Keratinocyte (primary cell): ENCODE results near the gene CD226. TPM values are rescaled to one million over a fixed set of nuclear protein-coding genes. Genes with fewer than 3 reads are reported as not detected.

Experiments used
- DNase-seq: peaks from one replicate; pipeline ENCODE4 v3.0.0-alpha.2; 2011; ENCODE audit warnings: low read depth, missing footprints, low spot score
- FAIRE-seq: peaks from 2 replicates; lab custom pipeline; 2011; peaks lifted over from hg19 to GRCh38; lab: Jason Lieb, UNC
- H2AFZ ChIP-seq: 2 replicates; pipeline ENCODE4 v1.6.0; 2012; ENCODE audit warnings: low read length, control low read depth, inconsistent platforms; ENCODE audit not compliant: control insufficient read depth
- H3K27ac ChIP-seq: 2 replicates; pipeline ENCODE4 v1.5.1; 2011; ENCODE audit warnings: low read length; ENCODE audit not compliant: control insufficient read depth, insufficient read depth
- H3K27me3 ChIP-seq: 3 replicates; pipeline ENCODE4 v1.6.0; 2011; ENCODE audit warnings: low read length; ENCODE audit not compliant: control insufficient read depth, insufficient read depth; ENCODE audit errors: extremely low read depth
- H3K36me3 ChIP-seq, 2 experiments: 2 replicates in 1 of 2; 3 replicates in 1 of 2; pipeline ENCODE4 v1.5.1; 2011; ENCODE audit warnings: low read length in 2 of 2, mild to moderate bottlenecking in 1 of 2; ENCODE audit not compliant: control insufficient read depth in 2 of 2, insufficient read depth in 2 of 2; ENCODE audit errors: extremely low read depth in 1 of 2
- H3K4me1 ChIP-seq: 3 replicates; pipeline ENCODE4 v1.5.1; 2011; ENCODE audit warnings: low read length; ENCODE audit not compliant: control insufficient read depth, insufficient read depth; ENCODE audit errors: extremely low read depth
- H3K4me2 ChIP-seq: 3 replicates; pipeline ENCODE4 v1.6.0; 2011; ENCODE audit warnings: low read depth, low read length; ENCODE audit not compliant: control insufficient read depth, insufficient read depth; ENCODE audit errors: extremely low read depth
- H3K4me3 ChIP-seq, 3 experiments: fragments of 200-600 bp in 1 of 3; sonication (generic) in 1 of 3; 2 replicates in 2 of 3; 3 replicates in 1 of 3; pipeline ENCODE4 v1.5.1; 2011 to 2016; ENCODE audit warnings: low read length in 3 of 3, mild to moderate bottlenecking in 3 of 3, control low read depth in 2 of 3, inconsistent platforms in 1 of 3, low read depth in 1 of 3, mixed read lengths in 1 of 3, mixed run types in 1 of 3, moderate library complexity in 1 of 3; ENCODE audit not compliant: control insufficient read depth in 2 of 3, insufficient read depth in 2 of 3; ENCODE audit errors: extremely low read depth in 1 of 3
- H3K79me2 ChIP-seq: 2 replicates; pipeline ENCODE4 v1.6.0; 2012; ENCODE audit warnings: low read length; ENCODE audit not compliant: control insufficient read depth, insufficient read depth
- H3K9ac ChIP-seq: 3 replicates; pipeline ENCODE4 v1.6.0; 2011; ENCODE audit warnings: low read length; ENCODE audit not compliant: control insufficient read depth, insufficient read depth; ENCODE audit errors: extremely low read depth
- H3K9me1 ChIP-seq: 3 replicates; pipeline ENCODE4 v1.6.0; 2011; ENCODE audit warnings: low read length; ENCODE audit not compliant: control insufficient read depth, insufficient read depth; ENCODE audit errors: extremely low read depth
- H3K9me3 ChIP-seq: 2 replicates; pipeline ENCODE4 v1.5.1; 2012; ENCODE audit warnings: low read depth, low read length; ENCODE audit not compliant: control insufficient read depth
- H4K20me1 ChIP-seq: 3 replicates; pipeline ENCODE4 v1.6.0; 2011; ENCODE audit warnings: low read length; ENCODE audit not compliant: control insufficient read depth, insufficient read depth; ENCODE audit errors: extremely low read depth
- EZH2 ChIP-seq: IDR thresholded peaks from one replicate; pipeline ENCODE4 v1.6.1; 2012; ENCODE audit warnings: inconsistent platforms, mild to moderate bottlenecking, low read length, moderate library complexity
- dilution Hi-C: fragments of 300-500 bp; cut with MboI; formaldehyde crosslinking; loops from one replicate; pipeline ENCODE4 v1.7.0; 2020; ENCODE audit warnings: low sequenced_read_pairs; ENCODE audit not compliant: extremely low pct_ligation_motif_present
- polyA plus RNA-seq, 5 experiments: library from polyadenylated mRNA; depleted of rRNA in 3 of 5; stranded (reverse) in 3 of 5; stranded (forward) in 1 of 5; unstranded in 1 of 5; fragments of >200 nt; gene quantifications; 1 replicate in 1 of 5; 2 replicates in 3 of 5; 3 replicates in 1 of 5; pipeline versions ENCODE4 v1.2.1 to v1.2.3, GENCODE V29; 2011 to 2012; ENCODE audit warnings: missing spikeins in 2 of 5, low read depth in 1 of 5, low replicate concordance in 1 of 5
- TF ChIP-seq, protein P1 (sequence below), 3 experiments: IDR thresholded peaks in 1 of 3; conservative IDR thresholded peaks in 1 of 3; optimal IDR thresholded peaks in 1 of 3; 2 replicates in 2 of 3; 3 replicates in 1 of 3; pipeline versions ENCODE3 to v1.5.1; 2011; ENCODE audit warnings: low read length in 3 of 3, mild to moderate bottlenecking in 3 of 3, moderate library complexity in 2 of 3, control low read depth in 1 of 3, inconsistent platforms in 1 of 3; ENCODE audit not compliant: insufficient read depth in 2 of 3; ENCODE audit errors: extremely low read depth in 1 of 3

CD226 gene
- polyA plus RNA-seq, 1 donor (not counting 4 experiments of a cell fraction or from before 2014, with no cell fraction given), result 1.3 TPM

DNA sequence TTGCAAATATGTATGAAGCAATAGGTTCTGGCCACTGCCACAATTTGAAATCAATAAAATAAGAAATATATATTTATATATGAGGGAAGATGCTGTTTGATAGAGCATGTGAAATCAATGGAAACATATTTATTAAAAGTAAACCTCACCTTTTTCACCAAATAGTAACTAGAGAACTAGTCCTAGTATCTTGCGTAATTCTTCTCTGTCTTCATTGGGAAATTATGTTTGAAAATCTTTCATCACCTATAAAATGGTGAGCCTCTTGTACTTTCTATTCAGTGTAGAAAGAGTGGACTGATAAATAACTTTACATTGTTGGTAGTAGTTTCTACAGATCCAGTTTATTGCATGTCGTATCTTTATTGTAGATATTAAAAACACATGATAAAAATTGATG is 103.0 kb downstream of the CD226 start:
- H3K9me3 ChIP-seq, result no peaks in the 10 kb centered on the region
- no peaks in the 10 kb centered on the region for H3K36me3 ChIP-seq
- no peaks in the 10 kb centered on the region for H3K4me1 ChIP-seq
- H3K4me2 ChIP-seq, result no peak overlapping the region
- dilution Hi-C loops, result no loop called here
- DNase-seq (no peak), FAIRE-seq (no peak)
- no peaks in the 10 kb centered on the region for H3K27me3 ChIP-seq
- no peak for TF ChIP-seq EZH2
- TF ChIP-seq, protein P1, sequence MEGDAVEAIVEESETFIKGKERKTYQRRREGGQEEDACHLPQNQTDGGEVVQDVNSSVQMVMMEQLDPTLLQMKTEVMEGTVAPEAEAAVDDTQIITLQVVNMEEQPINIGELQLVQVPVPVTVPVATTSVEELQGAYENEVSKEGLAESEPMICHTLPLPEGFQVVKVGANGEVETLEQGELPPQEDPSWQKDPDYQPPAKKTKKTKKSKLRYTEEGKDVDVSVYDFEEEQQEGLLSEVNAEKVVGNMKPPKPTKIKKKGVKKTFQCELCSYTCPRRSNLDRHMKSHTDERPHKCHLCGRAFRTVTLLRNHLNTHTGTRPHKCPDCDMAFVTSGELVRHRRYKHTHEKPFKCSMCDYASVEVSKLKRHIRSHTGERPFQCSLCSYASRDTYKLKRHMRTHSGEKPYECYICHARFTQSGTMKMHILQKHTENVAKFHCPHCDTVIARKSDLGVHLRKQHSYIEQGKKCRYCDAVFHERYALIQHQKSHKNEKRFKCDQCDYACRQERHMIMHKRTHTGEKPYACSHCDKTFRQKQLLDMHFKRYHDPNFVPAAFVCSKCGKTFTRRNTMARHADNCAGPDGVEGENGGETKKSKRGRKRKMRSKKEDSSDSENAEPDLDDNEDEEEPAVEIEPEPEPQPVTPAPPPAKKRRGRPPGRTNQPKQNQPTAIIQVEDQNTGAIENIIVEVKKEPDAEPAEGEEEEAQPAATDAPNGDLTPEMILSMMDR (optimal IDR thresholded peaks at IDR 0.05 in 1 of 3, IDR thresholded peaks at IDR 0.05 in 1 of 3, conservative IDR thresholded peaks at IDR 0.05 in 1 of 3; ENCODE audit: extremely low read depth in 1 of 3, insufficient read depth in 2 of 3, low read length in 3 of 3), result no peak
- H3K79me2 ChIP-seq, result no peaks in the 10 kb centered on the region
- H3K9me1 ChIP-seq, result no peaks in the 10 kb centered on the region
- no peak overlapping the region for H2AFZ ChIP-seq
- no peak overlapping the region for H3K4me3 ChIP-seq
- H3K27ac ChIP-seq, result no peak overlapping the region
- H4K20me1 ChIP-seq, result no peaks in the 10 kb centered on the region
- H3K9ac ChIP-seq, result no peak overlapping the region

DNA sequence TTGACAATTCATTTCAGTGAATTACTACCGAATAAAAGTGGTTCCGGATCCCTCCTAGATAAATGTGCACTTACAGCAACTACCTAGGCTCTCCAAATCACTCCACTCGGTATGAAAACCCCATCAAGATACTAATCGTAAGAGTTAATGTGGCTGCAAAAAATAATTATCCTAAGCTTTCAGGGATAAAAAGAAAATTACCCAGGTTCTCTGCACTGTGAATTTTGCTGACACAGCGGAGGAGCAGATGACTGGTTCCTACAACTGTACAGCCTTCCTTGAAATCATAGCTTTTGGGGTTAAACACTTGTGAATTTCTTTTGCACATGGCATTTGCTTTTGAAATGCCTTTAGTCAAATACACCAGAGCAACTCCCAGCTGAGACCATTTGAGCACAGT is 104.7 kb downstream of the CD226 start:
- H3K9me3 ChIP-seq, result no peaks in the 10 kb centered on the region
- H3K9me1 ChIP-seq, result no peaks in the 10 kb centered on the region
- no peak overlapping the region for H3K4me2 ChIP-seq
- no peak overlapping the region for H3K9ac ChIP-seq
- dilution Hi-C loops, result no loop called here
- H3K4me3 ChIP-seq, result no peak overlapping the region
- H4K20me1 ChIP-seq, result no peaks in the 10 kb centered on the region
- no peaks in the 10 kb centered on the region for H3K36me3 ChIP-seq
- no peak overlapping the region for H2AFZ ChIP-seq
- TF ChIP-seq, protein P1 (optimal IDR thresholded peaks at IDR 0.05 in 1 of 3, IDR thresholded peaks at IDR 0.05 in 1 of 3, conservative IDR thresholded peaks at IDR 0.05 in 1 of 3; ENCODE audit: extremely low read depth in 1 of 3, insufficient read depth in 2 of 3, low read length in 3 of 3), result no peak
- no peak for TF ChIP-seq EZH2
- DNase-seq (no peak), FAIRE-seq (no peak)
- H3K4me1 ChIP-seq, result no peaks in the 10 kb centered on the region
- H3K27me3 ChIP-seq, result no peaks in the 10 kb centered on the region
- H3K27ac ChIP-seq, result no peak overlapping the region
- no peaks in the 10 kb centered on the region for H3K79me2 ChIP-seq
